IMR-90 (cell line): ENCODE data around the gene SAMSN1. TPM values are rescaled to one million over a fixed set of nuclear protein-coding genes. Genes with fewer than 3 reads are reported as not detected.

Experiments used
- ATAC-seq: fragments of 200-7000 bp; cut with Tn5 transposase; 2 replicates; pipeline ENCODE4 v1.9.1; 2020; ENCODE audit warnings: low read depth, mild to moderate bottlenecking, moderate library complexity
- BruUV-seq: library from RNA; stranded (reverse); fragments of 400-500 nt; replicated peaks from 2 replicates; lab custom pipeline; 2021; lab: Mats Ljungman, UMichigan
- CTCF ChIA-PET: fragments of 300-600 bp; formaldehyde crosslinking; extraction: SDS; loops from one replicate; lab custom pipeline; 2021; ENCODE audit warnings: antibody characterized with exemption; lab: Yijun Ruan, JAX
- POLR2A ChIA-PET: fragments of 300-600 bp; sonication (Branson Sonifier 250); formaldehyde crosslinking; loops from one replicate; lab custom pipeline; 2022; ENCODE audit warnings: antibody characterized with exemption; ENCODE audit not compliant: unreplicated experiment; lab: Charles Lee
- DNase-seq: peaks from one replicate; pipeline ENCODE4 v3.0.0; 2013
- H2AFZ ChIP-seq: replicated peaks from 2 replicates; pipeline ENCODE3; 2013; ENCODE audit warnings: low read length, mild to moderate bottlenecking; ENCODE audit not compliant: poor library complexity
- H2AK5ac ChIP-seq: 2 replicates; pipeline ENCODE4 v1.6.1; 2013; ENCODE audit warnings: low read depth, low read length, inconsistent platforms
- H2AK9ac ChIP-seq: replicated peaks from 2 replicates; pipeline ENCODE3; 2013; ENCODE audit warnings: mild to moderate bottlenecking, low read depth, low read length, moderate library complexity; ENCODE audit not compliant: poor library complexity
- H2BK120ac ChIP-seq: 2 replicates; pipeline ENCODE4 v1.6.1; 2013; ENCODE audit warnings: low read depth, low read length, inconsistent platforms
- H2BK15ac ChIP-seq: 3 replicates; pipeline ENCODE4 v1.6.1; 2013; ENCODE audit warnings: low read depth, low read length, inconsistent platforms
- H2BK20ac ChIP-seq: 2 replicates; pipeline ENCODE4 v1.6.1; 2013; ENCODE audit warnings: low read depth, mild to moderate bottlenecking, inconsistent platforms, low read length, moderate library complexity
- H2BK5ac ChIP-seq: 2 replicates; pipeline ENCODE4 v1.6.1; 2013; ENCODE audit warnings: mild to moderate bottlenecking, low read depth, low read length, inconsistent platforms; ENCODE audit not compliant: poor library complexity, severe bottlenecking
- H3K14ac ChIP-seq: replicated peaks from 2 replicates; pipeline ENCODE4 v1.6.1; 2013; ENCODE audit warnings: low read depth, low read length, inconsistent platforms
- H3K18ac ChIP-seq: 2 replicates; pipeline ENCODE4 v1.6.1; 2013; ENCODE audit warnings: low read depth, low read length, control low read depth
- H3K23ac ChIP-seq: 2 replicates; pipeline ENCODE4 v1.6.1; 2013; ENCODE audit warnings: low read depth, low read length, inconsistent platforms
- H3K27ac ChIP-seq: 2 replicates; pipeline ENCODE4 v1.5.1; 2013; ENCODE audit warnings: mild to moderate bottlenecking, control low read depth, low read length; ENCODE audit not compliant: insufficient read depth
- H3K27me3 ChIP-seq: 2 replicates; pipeline ENCODE4 v1.6.1; 2013; ENCODE audit warnings: low read length; ENCODE audit not compliant: control insufficient read depth, insufficient read depth
- H3K36me3 ChIP-seq: 2 replicates; pipeline ENCODE4 v1.6.1; 2013; ENCODE audit warnings: low read length, mixed read lengths; ENCODE audit not compliant: control insufficient read depth, insufficient read depth
- H3K4ac ChIP-seq: 2 replicates; pipeline ENCODE4 v1.6.1; 2013; ENCODE audit warnings: low read depth, low read length, inconsistent platforms
- H3K4me1 ChIP-seq: 2 replicates; pipeline ENCODE4 v1.6.1; 2013; ENCODE audit warnings: low read length, mixed read lengths; ENCODE audit not compliant: control insufficient read depth, insufficient read depth
- H3K4me2 ChIP-seq: 2 replicates; pipeline ENCODE4 v1.6.1; 2013; ENCODE audit warnings: low read depth, mild to moderate bottlenecking, control low read depth, low read length, moderate library complexity
- H3K4me3 ChIP-seq: 2 replicates; pipeline ENCODE4 v1.5.1; 2013; ENCODE audit warnings: low read depth, mild to moderate bottlenecking, control low read depth, low read length, moderate library complexity; ENCODE audit not compliant: insufficient read depth
- H3K56ac ChIP-seq: 2 replicates; pipeline ENCODE4 v1.6.1; 2013; ENCODE audit warnings: low read length, inconsistent platforms; ENCODE audit not compliant: insufficient read depth; ENCODE audit errors: extremely low read depth
- H3K79me1 ChIP-seq, 2 experiments: 2 replicates each; pipeline ENCODE4 v1.6.1; 2013; ENCODE audit warnings: low read length in 2 of 2, inconsistent platforms in 1 of 2, low read depth in 1 of 2
- H3K9ac ChIP-seq: 2 replicates; pipeline ENCODE4 v1.6.1; 2013; ENCODE audit warnings: low read depth, low read length, control low read depth
- H3K9me1 ChIP-seq: 2 replicates; pipeline ENCODE4 v1.6.1; 2013; ENCODE audit warnings: low read length, inconsistent platforms; ENCODE audit not compliant: insufficient read depth
- H3K9me3 ChIP-seq: 2 replicates; pipeline ENCODE4 v1.6.1; 2013; ENCODE audit warnings: low read length; ENCODE audit not compliant: control insufficient read depth, insufficient read depth
- H4K20me1 ChIP-seq: 2 replicates; pipeline ENCODE4 v1.6.1; 2013; ENCODE audit warnings: low read length, inconsistent platforms; ENCODE audit not compliant: insufficient read depth
- H4K5ac ChIP-seq: 2 replicates; pipeline ENCODE4 v1.6.1; 2013; ENCODE audit warnings: mild to moderate bottlenecking, low read depth, low read length, control low read depth
- H4K8ac ChIP-seq, 2 experiments: 2 replicates each; pipeline ENCODE4 v1.6.1; 2013; ENCODE audit warnings: low read depth in 2 of 2, low read length in 2 of 2, control low read depth in 1 of 2, inconsistent platforms in 1 of 2
- H4K91ac ChIP-seq: 2 replicates; pipeline ENCODE4 v1.6.1; 2013; ENCODE audit warnings: low read depth, low read length, inconsistent platforms; ENCODE audit not compliant: insufficient read depth
- FOS ChIP-seq: fragments of 150-350 bp; IDR thresholded peaks from 2 replicates; pipeline ENCODE4 v1.6.1; 2016; ENCODE audit warnings: low read depth, low read length
- SMC3 ChIP-seq: fragments of 150-350 bp; IDR thresholded peaks from 2 replicates; pipeline ENCODE4 v1.6.1; 2016; ENCODE audit warnings: low read depth, mild to moderate bottlenecking, antibody characterized with exemption, low read length, moderate library complexity
- WGBS, 2 experiments: methylation state at CpG; one replicate each; pipeline versions ENCODE4 v1.1.5 to v1.1.7; 2013; ENCODE audit warnings: missing lambda C conversion rate in 2 of 2; ENCODE audit not compliant: insufficient read length in 1 of 2; ENCODE audit errors: extremely low coverage in 2 of 2; 5-methylcytosine and 5-hydroxymethylcytosine counted together
- dilution Hi-C: fragments of 300-500 bp; cut with HindIII; formaldehyde crosslinking; loops from one replicate; pipeline ENCODE4 v1.14.3; 2018; ENCODE audit warnings: low sequenced_read_pairs; ENCODE audit not compliant: unreplicated experiment
- in situ Hi-C: fragments of 300-500 bp; cut with MboI; formaldehyde crosslinking; loops from 3 replicates; pipeline ENCODE4 v1.14.3; 2019; ENCODE audit warnings: low sequenced_read_pairs, inconsistent platforms, mixed read lengths
- intact Hi-C: fragments of 100-400 bp; cut with micrococcal nuclease; formaldehyde crosslinking; loops from 2 replicates; pipeline ENCODE4 v1.10.0; 2022
- polyA plus RNA-seq, 3 experiments: library from polyadenylated mRNA; depleted of rRNA; stranded (reverse); fragments of >200 nt; gene quantifications; 2 replicates each; pipeline ENCODE4 v1.2.3, GENCODE V29; 2012; ENCODE audit warnings: low replicate concordance in 1 of 3
- total RNA-seq: library from RNA; depleted of rRNA; stranded (reverse); fragments of >200 nt; gene quantifications from 2 replicates; pipeline ENCODE4 v1.2.3, GENCODE V29; 2012

SAMSN1 gene
- total and polyA plus RNA-seq, 2 of the 4 experiments (the other 2 are of a cell fraction): not detected

- Histone ChIP-seq H3K18ac (no peak overlapping the region), H3K9me1 (no peaks in the 10 kb centered on the region), H2AK9ac (no peak overlapping the region), H2BK120ac (no peak overlapping the region), H4K91ac (no peak overlapping the region), H3K9me3 (no peaks in the 10 kb centered on the region), H3K4ac (no peak overlapping the region), H3K56ac (no peak overlapping the region), H3K27ac (no peak overlapping the region), H3K79me1 (no peaks in the 10 kb centered on the region), H4K8ac (no peak overlapping the region), H2AK5ac (no peak overlapping the region), H3K27me3 (no peaks in the 10 kb centered on the region), H3K9ac (no peak overlapping the region), H2AFZ (no peak overlapping the region), H2BK15ac (no peak overlapping the region), H4K20me1 (no peaks in the 10 kb centered on the region), H3K4me2 (no peak overlapping the region), H3K36me3 (no peaks in the 10 kb centered on the region), H3K4me1 (no peaks in the 10 kb centered on the region), H2BK5ac (no peak overlapping the region), H3K4me3 (no peak overlapping the region), H2BK20ac (no peak overlapping the region), H4K5ac (no peak overlapping the region), H3K14ac (no peak overlapping the region), H3K23ac (no peak overlapping the region)
- BruUV-seq: no TSS peak
- ChIA-PET CTCF (no interaction called here), POLR2A (no interaction called here)
- intact Hi-C loops (no loop called here), dilution Hi-C loops (no loop called here), in situ Hi-C loops (no loop called here)
- DNase-seq: no peak
- no CpG with 5 or more reads among the region's 3 CpGs for WGBS, 2 experiments
- TF ChIP-seq SMC3: no peak
- TF ChIP-seq FOS: no peak
- no peak for ATAC-seq
These were observed 88.4 kb downstream of the SAMSN1 start for GRCh38 chr21:14457762-14458161.
